HepG2 (cell line): Measurements from ENCODE around the gene PROX1. TPM values are rescaled to one million over a fixed set of nuclear protein-coding genes. Genes with fewer than 3 reads are reported as not detected.

ENCODE experiments used
- ATF1 ChIP-seq: IDR thresholded peaks from 2 replicates; pipeline ENCODE4 v1.6.1; 2016; ENCODE audit warnings: mild to moderate bottlenecking, control low read depth
- E2F1 ChIP-seq: sonication (generic); formaldehyde crosslinking; IDR thresholded peaks from 2 replicates; pipeline ENCODE4 v1.5.0; 2020; ENCODE audit warnings: missing genetic modification reagents
- GTF3A ChIP-seq: sonication (generic); formaldehyde crosslinking; conservative IDR thresholded peaks from 2 replicates; pipeline ENCODE4 v1.4.0; 2020; ENCODE audit warnings: mild to moderate bottlenecking, missing genetic modification reagents
- MAFK ChIP-seq, 2 experiments: IDR thresholded peaks in 1 of 2; conservative IDR thresholded peaks in 1 of 2; 2 replicates each; pipeline ENCODE4 v1.6.1; 2011; ENCODE audit warnings: improper control_type of control experiment in 2 of 2, low read length in 2 of 2
- MBNL3 ChIP-seq: fragments of 250-450 bp; sonication (Bioruptor Pico); conservative IDR thresholded peaks from 2 replicates; pipeline ENCODE4 v1.8.0; 2022; ENCODE audit warnings: mild to moderate bottlenecking, inconsistent platforms
- NCOA1 ChIP-seq: sonication (generic); formaldehyde crosslinking; IDR thresholded peaks from 2 replicates; pipeline ENCODE4 v1.9.0; 2021; ENCODE audit warnings: missing genetic modification reagents
- NFYB ChIP-seq: sonication (generic); formaldehyde crosslinking; IDR thresholded peaks from 2 replicates; pipeline ENCODE4 v1.4.0; 2020; ENCODE audit warnings: missing genetic modification reagents
- RFX3 ChIP-seq: IDR thresholded peaks from 2 replicates; pipeline ENCODE4 v1.6.1; 2016; ENCODE audit warnings: missing biosample characterization, missing genetic modification reagents
- TAF15 ChIP-seq: fragments of 200-400 bp; formaldehyde crosslinking; IDR thresholded peaks from one replicate; pipeline ENCODE4 v1.6.1; 2018; ENCODE audit warnings: mild to moderate bottlenecking, low read depth, low read length; ENCODE audit not compliant: poor library complexity, severe bottlenecking
- TCF12 ChIP-seq, 2 experiments: fragments of 450-650 bp in 1 of 2; sonication (generic) in 1 of 2; formaldehyde crosslinking in 1 of 2; IDR thresholded peaks; 2 replicates each; pipeline versions ENCODE4 v1.6.1 to v1.8.0; 2017 to 2022; ENCODE audit warnings: antibody characterized with exemption in 1 of 2, mild to moderate bottlenecking in 1 of 2, missing genetic modification reagents in 1 of 2, moderate library complexity in 1 of 2
- THRA ChIP-seq: sonication (generic); formaldehyde crosslinking; IDR thresholded peaks from 2 replicates; pipeline ENCODE4 v1.4.0; 2020; ENCODE audit warnings: missing genetic modification reagents, borderline replicate concordance
- ZIK1 ChIP-seq: sonication (generic); formaldehyde crosslinking; IDR thresholded peaks from 2 replicates; pipeline ENCODE4 v1.5.0; 2020; ENCODE audit warnings: mild to moderate bottlenecking, low read depth, missing genetic modification reagents, borderline replicate concordance
- ZMAT3 ChIP-seq: sonication (generic); formaldehyde crosslinking; conservative IDR thresholded peaks from 2 replicates; pipeline ENCODE4 v1.7.0; 2021; ENCODE audit warnings: missing genetic modification reagents
- ZNF20 ChIP-seq: sonication (generic); formaldehyde crosslinking; IDR thresholded peaks from 2 replicates; pipeline ENCODE4 v1.4.0; 2020; ENCODE audit warnings: mild to moderate bottlenecking, moderate library complexity, missing genetic modification reagents
- ZNF468 ChIP-seq: sonication (generic); formaldehyde crosslinking; IDR thresholded peaks from 2 replicates; pipeline ENCODE4 v1.8.0; 2022; ENCODE audit warnings: mild to moderate bottlenecking, moderate library complexity, missing genetic modification reagents
- ZNF496 ChIP-seq: sonication (generic); formaldehyde crosslinking; IDR thresholded peaks from 2 replicates; pipeline ENCODE4 v1.8.1; 2023; ENCODE audit warnings: mild to moderate bottlenecking, moderate library complexity, missing genetic modification reagents; ENCODE audit not compliant: insufficient replicate concordance
- ZNF7 ChIP-seq: IDR thresholded peaks from 2 replicates; pipeline ENCODE4 v1.6.1; 2016; ENCODE audit warnings: missing biosample characterization, missing genetic modification reagents
- ZNF792 ChIP-seq: IDR thresholded peaks from 2 replicates; pipeline ENCODE4 v1.6.1; 2016
- polyA plus RNA-seq, 8 experiments: library from polyadenylated mRNA; depleted of rRNA in 3 of 8; stranded (reverse) in 7 of 8; unstranded in 1 of 8; fragments of >200 nt; fragmentation: Illumina TruSeq in 4 of 8; extraction: Trizol in 4 of 8; gene quantifications; 2 replicates each; pipeline versions ENCODE4 v1.2.1 to v1.2.3, GENCODE V29; 2011 to 2016; ENCODE audit warnings: low read depth in 4 of 8, missing spikeins in 1 of 8, mixed read lengths in 1 of 8; ENCODE audit not compliant: insufficient read depth in 1 of 8
- total RNA-seq, 5 experiments: library from RNA; depleted of rRNA; stranded (reverse); fragments of >200 nt; fragmentation: Illumina TruSeq; extraction: Trizol; gene quantifications; 2 replicates each; pipeline ENCODE4 v1.2.3, GENCODE V29; 2016; ENCODE audit warnings: low read depth in 1 of 5
- TF ChIP-seq, protein P1 (sequence below): sonication (generic); formaldehyde crosslinking; IDR thresholded peaks from 2 replicates; pipeline ENCODE4 v1.9.0; 2021; ENCODE audit warnings: missing genetic modification reagents, mild to moderate bottlenecking, borderline replicate concordance
- TF ChIP-seq, protein P2 (sequence below): sonication (generic); formaldehyde crosslinking; IDR thresholded peaks from 2 replicates; pipeline ENCODE4 v1.4.0; 2020; ENCODE audit warnings: mild to moderate bottlenecking, missing genetic modification reagents
- TF ChIP-seq, protein P3 (sequence below): sonication (generic); formaldehyde crosslinking; IDR thresholded peaks from 2 replicates; pipeline ENCODE4 v1.5.0; 2020; ENCODE audit warnings: missing genetic modification reagents, mild to moderate bottlenecking, borderline replicate concordance

PROX1 gene
- total and polyA plus RNA-seq, 2 of the 13 experiments (the other 11 are each of a cell fraction or from before 2014, with no cell fraction given): 12.3 to 30.2 TPM

GRCh38 chr1:214002472-214002871 is 14.7 kb downstream of the PROX1 start (continued):
- TF ChIP-seq ZMAT3 (CRISPR knock-in tag) (no peak), ZNF7 (CRISPR knock-in tag) (no peak), MAFK (conservative IDR thresholded peaks at IDR 0.05 in 1 of 2, IDR thresholded peaks at IDR 0.05 in 1 of 2; ENCODE audit: low read length in 2 of 2) (no peak), E2F1 (CRISPR knock-in tag) (no peak), ZNF496 (CRISPR knock-in tag) (no peak), ZNF20 (no peak), RFX3 (no peak), TAF15 (no peak), NCOA1 (CRISPR knock-in tag) (no peak), ZNF792 (CRISPR knock-in tag) (no peak), TCF12 (IDR thresholded peaks at IDR 0.05) (no peak), TCF12 (CRISPR knock-in tag; IDR thresholded peaks at IDR 0.05) (no peak), THRA (CRISPR knock-in tag) (peak; percentile 45; the same call in 1 of the 2 replicates), ATF1 (no peak), ZIK1 (no peak), MBNL3 (CRISPR knock-in tag) (no peak), GTF3A (CRISPR knock-in tag) (no peak), NFYB (CRISPR knock-in tag) (no peak), ZNF468 (CRISPR knock-in tag) (no peak)
- TF ChIP-seq, protein P1, sequence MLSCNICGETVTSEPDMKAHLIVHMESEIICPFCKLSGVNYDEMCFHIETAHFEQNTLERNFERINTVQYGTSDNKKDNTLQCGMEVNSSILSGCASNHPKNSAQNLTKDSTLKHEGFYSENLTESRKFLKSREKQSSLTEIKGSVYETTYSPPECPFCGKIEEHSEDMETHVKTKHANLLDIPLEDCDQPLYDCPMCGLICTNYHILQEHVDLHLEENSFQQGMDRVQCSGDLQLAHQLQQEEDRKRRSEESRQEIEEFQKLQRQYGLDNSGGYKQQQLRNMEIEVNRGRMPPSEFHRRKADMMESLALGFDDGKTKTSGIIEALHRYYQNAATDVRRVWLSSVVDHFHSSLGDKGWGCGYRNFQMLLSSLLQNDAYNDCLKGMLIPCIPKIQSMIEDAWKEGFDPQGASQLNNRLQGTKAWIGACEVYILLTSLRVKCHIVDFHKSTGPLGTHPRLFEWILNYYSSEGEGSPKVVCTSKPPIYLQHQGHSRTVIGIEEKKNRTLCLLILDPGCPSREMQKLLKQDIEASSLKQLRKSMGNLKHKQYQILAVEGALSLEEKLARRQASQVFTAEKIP (CRISPR knock-in tag): no peak
- TF ChIP-seq, protein P2, sequence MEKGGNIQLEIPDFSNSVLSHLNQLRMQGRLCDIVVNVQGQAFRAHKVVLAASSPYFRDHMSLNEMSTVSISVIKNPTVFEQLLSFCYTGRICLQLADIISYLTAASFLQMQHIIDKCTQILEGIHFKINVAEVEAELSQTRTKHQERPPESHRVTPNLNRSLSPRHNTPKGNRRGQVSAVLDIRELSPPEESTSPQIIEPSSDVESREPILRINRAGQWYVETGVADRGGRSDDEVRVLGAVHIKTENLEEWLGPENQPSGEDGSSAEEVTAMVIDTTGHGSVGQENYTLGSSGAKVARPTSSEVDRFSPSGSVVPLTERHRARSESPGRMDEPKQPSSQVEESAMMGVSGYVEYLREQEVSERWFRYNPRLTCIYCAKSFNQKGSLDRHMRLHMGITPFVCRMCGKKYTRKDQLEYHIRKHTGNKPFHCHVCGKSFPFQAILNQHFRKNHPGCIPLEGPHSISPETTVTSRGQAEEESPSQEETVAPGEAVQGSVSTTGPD: no peak
- TF ChIP-seq, protein P3, sequence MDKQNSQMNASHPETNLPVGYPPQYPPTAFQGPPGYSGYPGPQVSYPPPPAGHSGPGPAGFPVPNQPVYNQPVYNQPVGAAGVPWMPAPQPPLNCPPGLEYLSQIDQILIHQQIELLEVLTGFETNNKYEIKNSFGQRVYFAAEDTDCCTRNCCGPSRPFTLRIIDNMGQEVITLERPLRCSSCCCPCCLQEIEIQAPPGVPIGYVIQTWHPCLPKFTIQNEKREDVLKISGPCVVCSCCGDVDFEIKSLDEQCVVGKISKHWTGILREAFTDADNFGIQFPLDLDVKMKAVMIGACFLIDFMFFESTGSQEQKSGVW: no peak
